H7 (cell line): ENCODE results near the gene RNPEPL1. TPM values are rescaled to one million over a fixed set of nuclear protein-coding genes. Genes with fewer than 3 reads are reported as not detected.

Experiments
- DNase-seq: peaks from one replicate; pipeline ENCODE4 v3.0.0; 2012
- H3K27me3 ChIP-seq: 2 replicates; pipeline ENCODE4 v1.6.0; 2011; ENCODE audit warnings: mild to moderate bottlenecking, low read length; ENCODE audit not compliant: control insufficient read depth, insufficient read depth
- H3K36me3 ChIP-seq: replicated peaks from 2 replicates; pipeline ENCODE4 v1.5.1; 2011; ENCODE audit warnings: low read length; ENCODE audit not compliant: control insufficient read depth, insufficient read depth
- H3K4me3 ChIP-seq: 2 replicates; pipeline ENCODE4 v1.5.1; 2011; ENCODE audit warnings: low read depth, mild to moderate bottlenecking, control low read depth, low read length, moderate library complexity; ENCODE audit not compliant: insufficient read depth
- total RNA-seq: library from RNA; depleted of rRNA; stranded (reverse); fragments of >200 nt; shearing (Covaris generic); gene quantifications from 2 replicates; pipeline ENCODE4 v1.2.3, GENCODE V29; 2014

Gene RNPEPL1
- total RNA-seq, 1 experiment from 2014 or later, result 10.3 TPM

DNA sequence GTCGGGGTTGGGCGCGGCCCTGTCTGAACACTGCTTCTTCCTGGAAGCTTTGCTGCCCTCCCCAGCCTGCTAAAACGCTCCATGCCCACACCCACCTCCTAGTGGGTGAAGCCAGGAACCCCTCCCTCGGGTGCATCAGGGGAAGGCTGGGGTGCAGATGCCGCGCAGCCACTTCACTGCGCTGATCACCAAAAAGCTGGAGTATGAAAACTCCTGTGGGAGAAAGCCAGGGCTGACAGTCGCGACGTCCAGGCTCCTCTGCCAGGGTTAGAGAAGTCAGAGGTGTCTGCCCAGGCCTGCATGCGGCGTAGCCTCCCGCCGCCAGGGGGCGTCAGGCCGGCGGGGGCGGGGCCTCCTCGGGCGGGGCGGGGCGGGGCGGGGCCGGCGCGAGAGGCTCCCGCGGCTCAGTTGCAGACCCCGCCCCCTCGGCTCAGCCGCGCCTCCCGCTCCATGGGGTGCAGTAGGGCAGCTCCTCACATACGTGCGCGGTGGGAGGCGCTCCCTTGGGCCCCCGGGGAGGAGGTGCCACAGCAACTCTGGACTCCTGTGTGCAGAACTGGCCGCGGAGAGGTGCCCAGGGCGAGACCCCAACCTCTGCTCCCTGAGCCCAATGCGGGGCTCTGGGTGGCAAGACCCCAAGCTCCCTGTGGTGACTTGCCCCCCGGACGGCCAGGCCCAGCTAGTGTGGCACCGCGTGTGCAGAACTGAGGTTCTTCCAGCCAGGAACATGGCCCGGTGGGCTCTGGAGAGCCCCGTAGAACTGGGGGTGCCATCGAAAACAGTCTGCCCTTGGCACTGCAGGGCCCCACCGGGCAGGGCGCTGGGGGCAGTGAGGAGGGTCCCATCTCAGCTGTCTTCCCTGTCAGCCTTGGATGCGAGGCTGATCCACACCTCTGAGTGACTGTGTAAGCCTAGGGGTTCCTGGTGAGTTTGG lies 1.8 kb upstream of the RNPEPL1 start:
- Histone ChIP-seq H3K36me3 (no peaks in the 10 kb centered on the region), H3K4me3 (peak overlapping the region; percentile 5; the same call in 1 of the 2 replicates), H3K27me3 (peaks cover 28% of the 10 kb centered on the region)
- peak; percentile 96 for DNase-seq

- peak; percentile 56 for DNase-seq
- H3K27me3 ChIP-seq, result peaks cover 28% of the 10 kb centered on the region
- peak overlapping the region; percentile 49 for H3K4me3 ChIP-seq
- no peaks in the 10 kb centered on the region for H3K36me3 ChIP-seq
These were observed 980 bp upstream of the RNPEPL1 start for GRCh38 chr2:240567137-240567871.

- DNase-seq, result peak; percentile 82
- peaks cover 28% of the 10 kb centered on the region for H3K27me3 ChIP-seq
- H3K4me3 ChIP-seq, result peak overlapping the region; percentile 46
- no peaks in the 10 kb centered on the region for H3K36me3 ChIP-seq
These were observed 616 bp downstream of the RNPEPL1 start for GRCh38 chr2:240568678-240569522.

DNA sequence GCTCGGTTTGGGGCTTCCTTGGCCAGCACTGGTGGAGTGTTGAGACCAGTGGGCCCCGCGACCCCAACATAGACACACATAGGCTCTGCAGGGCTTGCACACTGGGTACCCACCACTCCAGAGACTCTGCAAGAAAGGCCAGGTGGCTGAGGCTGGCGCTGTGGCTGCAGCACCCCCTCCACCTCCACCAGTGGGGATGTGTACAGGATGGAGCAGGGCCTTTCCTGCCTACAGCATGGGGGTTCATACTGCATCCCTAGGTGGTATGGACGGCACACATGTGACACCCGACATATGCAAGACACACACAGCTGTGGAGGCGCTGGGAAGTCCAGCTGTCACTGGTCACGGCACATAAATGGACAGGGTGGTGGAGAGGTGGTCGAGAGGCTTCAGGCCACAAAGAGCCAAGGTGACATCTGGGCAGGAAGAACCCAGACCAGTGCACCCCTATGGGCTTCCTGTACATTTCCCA lies 1.3 kb downstream of the RNPEPL1 start:
- no peak for DNase-seq
- Histone ChIP-seq H3K4me3 (peak overlapping the region; percentile 46; the same call in 1 of the 2 replicates), H3K36me3 (no peaks in the 10 kb centered on the region), H3K27me3 (peaks cover 28% of the 10 kb centered on the region)

GRCh38 chr2:240569998-240570530 lies 1.8 kb downstream of the RNPEPL1 start:
- DNase-seq, result no peak
- Histone ChIP-seq H3K27me3 (peaks cover 28% of the 10 kb centered on the region), H3K36me3 (no peaks in the 10 kb centered on the region), H3K4me3 (no peak overlapping the region)

DNA sequence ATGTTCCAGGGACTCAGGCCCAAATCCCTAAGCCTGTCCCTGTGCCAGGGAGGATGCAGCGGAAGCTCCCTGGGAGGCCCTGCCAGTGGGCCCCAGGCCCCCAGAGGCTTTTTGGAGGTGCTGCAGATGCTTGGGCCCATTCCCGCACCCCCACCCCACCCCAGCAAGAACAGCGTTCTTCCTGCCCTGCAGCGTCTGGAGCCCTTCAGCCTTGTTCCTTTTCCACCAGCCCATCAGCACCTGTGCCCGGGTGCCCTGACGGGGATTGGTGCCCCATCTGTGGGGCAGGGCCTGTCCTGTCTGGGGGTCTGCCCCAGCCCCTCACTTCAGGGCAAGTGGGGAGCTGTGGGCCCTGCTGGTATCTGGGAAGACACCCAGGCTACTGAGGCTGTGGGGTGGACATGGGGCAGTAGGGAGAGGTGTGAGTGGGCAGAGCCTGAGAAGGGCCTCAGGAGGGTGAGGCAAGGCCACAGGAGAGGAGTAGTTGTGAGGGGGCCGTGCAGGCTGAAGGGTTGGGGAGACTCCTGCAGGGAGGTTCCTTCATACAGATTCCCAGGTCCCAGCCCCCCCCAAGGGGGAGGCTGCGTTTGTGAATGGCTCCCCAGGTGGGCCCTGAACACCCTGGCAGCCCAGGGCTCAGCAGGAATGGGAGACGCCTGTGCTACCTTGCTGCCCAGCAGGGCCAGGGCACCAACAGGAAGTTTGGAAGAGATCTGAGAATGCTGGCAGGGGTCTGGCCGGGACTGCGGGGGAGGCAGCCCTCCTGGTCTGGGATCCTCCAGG lies 2.4 kb downstream of the RNPEPL1 start:
- DNase-seq, result peak; percentile 53
- Histone ChIP-seq H3K36me3 (no peaks in the 10 kb centered on the region), H3K27me3 (peaks cover 28% of the 10 kb centered on the region), H3K4me3 (no peak overlapping the region)

- Histone ChIP-seq H3K27me3 (peaks cover 28% of the 10 kb centered on the region), H3K36me3 (no peaks in the 10 kb centered on the region), H3K4me3 (no peak overlapping the region)
- DNase-seq, result peak; percentile 48
These were observed 3.2 kb downstream of the RNPEPL1 start for GRCh38 chr2:240571314-240571973.

- DNase-seq, result no peak
- H3K27me3 ChIP-seq, result peaks cover 19% of the 10 kb centered on the region
- no peak overlapping the region for H3K4me3 ChIP-seq
- no peaks in the 10 kb centered on the region for H3K36me3 ChIP-seq
These were observed 4.1 kb downstream of the RNPEPL1 start for GRCh38 chr2:240572141-240573031.

GRCh38 chr2:240573071-240573515 lies 4.8 kb downstream of the RNPEPL1 start:
- no peaks in the 10 kb centered on the region for H3K36me3 ChIP-seq
- peaks cover 12% of the 10 kb centered on the region for H3K27me3 ChIP-seq
- DNase-seq, result no peak
- H3K4me3 ChIP-seq, result no peak overlapping the region

DNA sequence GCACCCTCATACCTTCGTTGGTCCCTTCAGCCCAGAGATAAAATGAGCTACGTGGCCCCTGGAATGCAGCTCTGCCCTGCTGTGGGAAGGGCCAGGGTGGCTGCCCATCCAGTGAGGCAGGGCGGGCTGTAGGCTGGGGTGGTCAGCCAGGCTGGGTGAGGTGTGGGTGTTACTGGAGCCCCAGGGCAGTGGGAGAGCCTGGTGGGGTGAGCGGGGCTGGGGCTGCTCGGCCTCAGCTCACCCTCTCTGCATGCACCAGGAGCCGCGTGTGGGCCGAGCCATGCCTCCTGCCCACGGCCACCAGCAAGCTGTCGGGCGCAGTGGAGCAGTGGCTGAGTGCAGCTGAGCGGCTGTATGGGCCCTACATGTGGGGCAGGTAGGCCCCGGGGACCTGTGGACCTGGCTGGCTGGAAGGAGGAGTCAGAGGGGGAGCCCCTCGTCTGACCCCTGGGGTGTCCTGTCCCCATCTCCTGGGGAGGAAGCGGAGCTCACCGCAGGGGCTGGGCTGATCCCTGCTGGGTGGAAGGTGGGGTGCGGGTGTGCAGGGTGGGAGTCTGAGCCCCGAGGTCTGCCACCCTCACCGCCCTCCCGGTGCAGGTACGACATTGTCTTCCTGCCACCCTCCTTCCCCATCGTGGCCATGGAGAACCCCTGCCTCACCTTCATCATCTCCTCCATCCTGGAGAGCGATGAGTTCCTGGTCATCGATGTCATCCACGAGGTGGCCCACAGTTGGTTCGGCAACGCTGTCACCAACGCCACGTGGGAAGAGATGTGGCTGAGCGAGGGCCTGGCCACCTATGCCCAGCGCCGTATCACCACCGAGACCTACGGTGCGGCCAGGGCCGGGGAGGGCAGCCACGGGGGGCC lies 5.5 kb downstream of the RNPEPL1 start:
- Histone ChIP-seq H3K27me3 (peaks cover 12% of the 10 kb centered on the region), H3K4me3 (no peak overlapping the region), H3K36me3 (no peaks in the 10 kb centered on the region)
- peak; percentile 48 for DNase-seq

DNA sequence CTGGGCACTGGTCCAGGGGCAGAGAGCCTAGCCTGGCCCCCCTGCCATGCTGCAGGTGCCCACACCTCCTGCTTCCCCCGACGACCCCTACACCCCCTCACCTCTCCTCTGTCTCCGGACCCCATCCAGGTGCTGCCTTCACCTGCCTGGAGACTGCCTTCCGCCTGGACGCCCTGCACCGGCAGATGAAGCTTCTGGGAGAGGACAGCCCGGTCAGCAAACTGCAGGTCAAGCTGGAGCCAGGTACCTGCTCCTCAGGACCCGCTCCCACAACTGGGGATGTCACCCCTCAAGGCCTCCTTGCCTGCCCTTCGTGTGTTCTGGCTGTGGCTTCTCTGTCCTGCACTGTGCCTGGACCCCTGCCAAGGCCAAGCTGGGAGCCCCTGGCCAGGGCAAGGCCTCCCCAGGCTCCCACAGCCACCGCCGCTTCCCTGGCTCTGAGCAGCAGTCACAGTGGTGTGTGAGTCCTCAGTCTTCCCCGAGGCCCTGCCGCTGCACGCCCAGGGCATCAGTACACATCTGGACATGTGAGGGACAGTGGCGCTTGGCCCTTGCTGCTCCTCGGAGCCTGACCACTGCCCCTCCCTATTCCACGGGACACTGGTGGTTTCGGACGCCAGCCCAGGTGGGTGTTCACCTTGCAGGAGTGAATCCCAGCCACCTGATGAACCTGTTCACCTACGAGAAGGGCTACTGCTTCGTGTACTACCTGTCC lies 6.3 kb downstream of the RNPEPL1 start:
- DNase-seq, result no peak
- H3K36me3 ChIP-seq, result no peaks in the 10 kb centered on the region
- peaks cover 4% of the 10 kb centered on the region for H3K27me3 ChIP-seq
- H3K4me3 ChIP-seq, result no peak overlapping the region
